Fibroblast of pulmonary artery (primary cell): ENCODE data around the gene TOM1L2.

Experiments
- DNase-seq: peaks from one replicate; pipeline ENCODE4 v3.0.0-alpha.2; 2010; ENCODE audit warnings: low read depth
- H3K4me3 ChIP-seq: replicated peaks from 2 replicates; pipeline ENCODE4 v1.5.1; 2011; ENCODE audit warnings: low read depth, mild to moderate bottlenecking, control low read depth, low read length, moderate library complexity
- TF ChIP-seq, protein P1 (sequence below): IDR thresholded peaks from 2 replicates; pipeline ENCODE4 v1.5.1; 2011; ENCODE audit warnings: mild to moderate bottlenecking, control low read depth, low read length, inconsistent platforms; ENCODE audit errors: missing control alignments

Gene TOM1L2

DNA sequence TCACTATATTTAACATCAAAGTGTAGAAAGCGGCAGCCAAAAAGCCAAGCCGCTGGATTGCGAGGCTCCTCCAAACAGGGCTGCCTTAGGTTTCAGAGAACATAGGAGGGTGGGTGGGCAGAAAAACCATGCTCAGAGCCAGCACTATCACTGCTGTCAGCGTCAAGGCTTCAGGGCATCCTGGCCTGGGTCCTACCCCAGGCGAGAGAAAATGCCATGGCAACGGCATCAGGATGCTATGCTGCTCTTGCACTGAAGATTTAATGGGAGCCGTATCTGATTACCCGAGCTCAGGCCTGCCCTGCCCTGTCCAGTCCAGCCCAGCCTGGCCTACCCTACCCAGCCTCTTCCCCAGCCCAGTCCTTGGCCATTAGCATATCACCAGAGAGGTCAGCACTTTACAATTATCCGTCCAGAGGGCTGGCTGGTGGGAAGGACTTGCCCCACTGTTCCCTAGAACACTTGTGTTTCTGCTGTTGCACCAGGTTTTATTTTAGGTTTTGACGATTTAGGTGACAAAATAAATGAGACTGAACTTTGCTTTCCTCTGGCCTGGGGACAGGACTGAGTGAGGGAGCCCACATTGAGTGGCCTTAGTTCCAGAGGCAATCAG, 61.1 kb downstream of the TOM1L2 start:
- no peak overlapping the region for H3K4me3 ChIP-seq
- TF ChIP-seq, protein P1, sequence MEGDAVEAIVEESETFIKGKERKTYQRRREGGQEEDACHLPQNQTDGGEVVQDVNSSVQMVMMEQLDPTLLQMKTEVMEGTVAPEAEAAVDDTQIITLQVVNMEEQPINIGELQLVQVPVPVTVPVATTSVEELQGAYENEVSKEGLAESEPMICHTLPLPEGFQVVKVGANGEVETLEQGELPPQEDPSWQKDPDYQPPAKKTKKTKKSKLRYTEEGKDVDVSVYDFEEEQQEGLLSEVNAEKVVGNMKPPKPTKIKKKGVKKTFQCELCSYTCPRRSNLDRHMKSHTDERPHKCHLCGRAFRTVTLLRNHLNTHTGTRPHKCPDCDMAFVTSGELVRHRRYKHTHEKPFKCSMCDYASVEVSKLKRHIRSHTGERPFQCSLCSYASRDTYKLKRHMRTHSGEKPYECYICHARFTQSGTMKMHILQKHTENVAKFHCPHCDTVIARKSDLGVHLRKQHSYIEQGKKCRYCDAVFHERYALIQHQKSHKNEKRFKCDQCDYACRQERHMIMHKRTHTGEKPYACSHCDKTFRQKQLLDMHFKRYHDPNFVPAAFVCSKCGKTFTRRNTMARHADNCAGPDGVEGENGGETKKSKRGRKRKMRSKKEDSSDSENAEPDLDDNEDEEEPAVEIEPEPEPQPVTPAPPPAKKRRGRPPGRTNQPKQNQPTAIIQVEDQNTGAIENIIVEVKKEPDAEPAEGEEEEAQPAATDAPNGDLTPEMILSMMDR, result no peak
- DNase-seq, result no peak

DNA sequence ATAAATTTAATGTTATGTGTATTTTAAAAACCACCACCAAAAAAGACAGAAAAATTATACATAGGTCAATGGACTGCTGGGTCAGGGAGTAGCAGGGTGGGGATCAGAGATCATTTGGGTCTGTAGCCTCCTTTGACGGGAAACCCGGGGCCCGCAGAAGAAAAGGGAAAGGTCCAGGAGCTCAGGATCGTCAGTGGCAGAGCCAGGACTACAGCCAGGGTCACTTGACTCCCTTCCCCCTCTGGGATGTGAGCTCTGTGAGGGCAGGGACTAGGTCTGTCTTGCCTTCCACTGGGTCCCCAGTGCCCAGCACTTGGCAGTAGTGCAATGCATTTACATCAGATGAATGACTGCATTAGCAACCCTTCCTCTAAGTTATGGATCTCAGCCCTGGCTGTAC, 62.1 kb downstream of the TOM1L2 start:
- no peak for DNase-seq
- no peak overlapping the region for H3K4me3 ChIP-seq
- TF ChIP-seq, protein P1, result no peak

GRCh38 chr17:17909078-17909477, 63.1 kb downstream of the TOM1L2 start:
- TF ChIP-seq, protein P1, result no peak
- no peak overlapping the region for H3K4me3 ChIP-seq
- no peak for DNase-seq

DNA sequence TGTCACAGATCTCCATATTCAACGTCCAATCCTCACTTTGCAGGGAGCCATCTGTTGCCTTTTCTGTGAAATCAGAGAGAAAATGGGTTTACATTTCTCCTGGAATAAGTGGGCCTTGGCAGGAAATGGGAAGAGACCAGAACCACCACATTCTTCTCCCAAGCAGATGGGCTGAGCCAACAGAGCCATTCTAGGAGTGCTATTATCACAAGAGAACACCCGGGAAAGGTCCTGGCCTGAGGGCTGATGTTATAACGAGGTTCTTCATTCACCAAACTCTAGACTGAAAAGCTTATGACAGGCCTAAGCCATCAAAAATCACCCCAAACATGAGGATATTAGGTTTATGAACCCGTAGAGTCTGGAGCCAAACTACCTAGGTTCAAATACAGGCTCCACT, 64.7 kb downstream of the TOM1L2 start:
- TF ChIP-seq, protein P1, result no peak
- H3K4me3 ChIP-seq, result no peak overlapping the region
- DNase-seq, result no peak

DNA sequence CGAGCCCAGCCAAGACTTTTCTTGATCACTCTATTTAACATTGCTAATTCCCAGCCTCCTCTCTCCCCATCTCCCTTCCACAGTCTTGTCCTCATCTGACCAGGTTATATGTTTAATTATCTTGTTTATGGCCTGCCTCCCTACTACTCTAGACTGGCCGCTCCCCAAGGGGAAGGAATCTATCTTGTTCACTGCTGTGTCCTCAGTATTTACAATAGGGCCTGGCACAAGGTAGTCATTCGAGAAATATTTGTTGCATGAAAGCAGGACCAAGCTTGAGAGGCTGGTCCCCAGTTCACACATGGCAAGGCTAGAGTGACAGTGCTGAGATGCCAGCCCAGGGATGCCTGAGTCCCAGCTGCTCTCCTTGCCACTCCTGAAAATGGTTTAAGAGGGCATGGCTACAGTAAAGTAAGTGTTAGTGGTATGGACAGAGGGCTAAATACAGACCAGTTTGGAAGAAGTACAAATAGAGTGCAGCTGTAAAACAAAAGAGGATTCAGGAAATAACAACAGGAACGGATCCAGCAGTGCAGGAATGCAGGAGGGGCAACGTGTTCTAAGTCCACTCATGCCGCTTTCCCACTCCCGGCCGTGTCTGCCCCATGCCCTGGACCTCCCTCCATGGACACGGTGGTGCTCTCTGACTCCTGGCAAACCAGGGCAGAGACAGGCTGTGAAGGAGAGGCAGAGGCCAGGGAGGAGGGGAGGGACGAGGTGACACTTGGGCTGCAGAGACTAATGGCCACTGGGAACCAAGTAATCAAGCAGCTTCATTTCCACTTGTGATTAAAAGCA, 65.6 kb downstream of the TOM1L2 start:
- no peak overlapping the region for H3K4me3 ChIP-seq
- TF ChIP-seq, protein P1, result no peak
- DNase-seq, result no peak

DNA sequence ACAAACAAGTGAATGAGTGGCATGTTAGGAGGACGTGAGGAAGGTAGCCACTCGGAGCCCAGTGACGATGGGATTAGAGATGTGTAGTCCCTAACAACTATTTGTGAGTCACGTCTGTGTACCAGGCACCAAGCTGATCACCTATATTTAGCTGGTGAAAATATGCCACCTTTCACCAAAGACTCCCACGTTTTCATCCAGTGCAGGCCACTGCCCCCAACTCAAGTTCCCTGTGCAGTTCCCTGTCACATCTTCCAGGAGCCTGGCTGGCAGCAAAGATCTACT, 67.2 kb downstream of the TOM1L2 start:
- DNase-seq, result no peak
- H3K4me3 ChIP-seq, result no peak overlapping the region
- TF ChIP-seq, protein P1, result no peak
